SK-N-SH treated with all-trans-retinoic acid at 6 μM for 48 hours (cell line): ENCODE data around the gene SOHLH2.

Source experiments
- ARNTL ChIP-seq: fragments of 450-650 bp; formaldehyde crosslinking; IDR thresholded peaks from 2 replicates; pipeline ENCODE4 v1.5.0; 2020; ENCODE audit warnings: low read depth, mild to moderate bottlenecking, moderate library complexity, borderline replicate concordance
- BACH2 ChIP-seq: fragments of 250-450 bp; sonication (Bioruptor Pico); IDR thresholded peaks from 2 replicates; pipeline ENCODE4 v1.9.0; 2021; ENCODE audit warnings: mild to moderate bottlenecking, borderline replicate concordance
- GLIS3 ChIP-seq: fragments of 250-450 bp; sonication (Bioruptor Pico); IDR thresholded peaks from 2 replicates; pipeline ENCODE4 v1.5.0; 2020; ENCODE audit warnings: mild to moderate bottlenecking, moderate library complexity
- ZFP3 ChIP-seq: fragments of 250-450 bp; sonication (Bioruptor Pico); IDR thresholded peaks from 2 replicates; pipeline ENCODE4 v1.5.0; 2020; ENCODE audit warnings: mild to moderate bottlenecking, moderate library complexity
- ZNF565 ChIP-seq: fragments of 450-650 bp; formaldehyde crosslinking; conservative IDR thresholded peaks from 2 replicates; pipeline ENCODE4 v1.5.0; 2020; ENCODE audit warnings: low read depth, mild to moderate bottlenecking, moderate library complexity
- TF ChIP-seq, protein P1 (sequence below): fragments of 250-450 bp; sonication (Bioruptor Pico); IDR thresholded peaks from 2 replicates; pipeline ENCODE4 v1.8.0; 2021; ENCODE audit warnings: low read depth, mild to moderate bottlenecking, moderate library complexity, borderline replicate concordance

DNA sequence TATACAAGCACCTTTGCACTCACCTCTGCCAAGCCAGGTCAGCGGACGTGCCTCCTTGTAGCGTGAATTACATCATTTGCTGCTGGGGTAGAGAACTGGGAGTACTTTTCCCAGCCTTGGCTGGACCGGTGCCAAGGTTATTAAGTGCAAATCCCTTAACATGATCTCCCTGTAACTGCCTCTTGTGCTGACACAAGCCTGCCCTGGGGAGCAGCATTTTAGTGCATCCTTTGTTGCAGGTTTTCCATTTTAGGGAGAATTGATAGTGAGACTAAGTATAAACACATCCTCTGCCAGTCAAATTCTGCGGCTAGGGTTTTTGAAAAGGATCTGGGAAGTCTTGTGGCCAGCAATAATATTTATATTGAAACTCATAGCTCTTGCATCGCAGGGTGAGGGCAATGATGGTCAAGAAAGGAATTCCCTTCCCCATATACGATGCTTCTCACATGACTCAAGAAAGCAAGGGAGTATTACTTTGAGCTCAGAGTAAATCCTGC lies 50.5 kb downstream of the SOHLH2 start:
- TF ChIP-seq BACH2, result no peak
- no peak for TF ChIP-seq ZFP3 (CRISPR knock-in tag)
- no peak for TF ChIP-seq ARNTL (CRISPR knock-in tag)
- TF ChIP-seq, protein P1, sequence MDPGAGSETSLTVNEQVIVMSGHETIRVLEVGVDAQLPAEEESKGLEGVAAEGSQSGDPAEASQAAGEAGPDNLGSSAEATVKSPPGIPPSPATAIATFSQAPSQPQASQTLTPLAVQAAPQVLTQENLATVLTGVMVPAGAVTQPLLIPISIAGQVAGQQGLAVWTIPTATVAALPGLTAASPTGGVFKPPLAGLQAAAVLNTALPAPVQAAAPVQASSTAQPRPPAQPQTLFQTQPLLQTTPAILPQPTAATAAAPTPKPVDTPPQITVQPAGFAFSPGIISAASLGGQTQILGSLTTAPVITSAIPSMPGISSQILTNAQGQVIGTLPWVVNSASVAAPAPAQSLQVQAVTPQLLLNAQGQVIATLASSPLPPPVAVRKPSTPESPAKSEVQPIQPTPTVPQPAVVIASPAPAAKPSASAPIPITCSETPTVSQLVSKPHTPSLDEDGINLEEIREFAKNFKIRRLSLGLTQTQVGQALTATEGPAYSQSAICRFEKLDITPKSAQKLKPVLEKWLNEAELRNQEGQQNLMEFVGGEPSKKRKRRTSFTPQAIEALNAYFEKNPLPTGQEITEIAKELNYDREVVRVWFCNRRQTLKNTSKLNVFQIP, result no peak
- no peak for TF ChIP-seq ZNF565
- TF ChIP-seq GLIS3 (CRISPR knock-in tag), result no peak
